Measurements from ENCODE around the gene OSTC. TPM values are rescaled to one million over a fixed set of nuclear protein-coding genes. Genes with fewer than 3 reads are reported as not detected.
"Not testable (repeated sequence)": the region's sequence is repeated elsewhere in the genome, so short reads cannot be mapped to it uniquely, and the experiment has no call there.

Gene OSTC
- polyA plus RNA-seq, 1 experiment, result 320 TPM

DNA sequence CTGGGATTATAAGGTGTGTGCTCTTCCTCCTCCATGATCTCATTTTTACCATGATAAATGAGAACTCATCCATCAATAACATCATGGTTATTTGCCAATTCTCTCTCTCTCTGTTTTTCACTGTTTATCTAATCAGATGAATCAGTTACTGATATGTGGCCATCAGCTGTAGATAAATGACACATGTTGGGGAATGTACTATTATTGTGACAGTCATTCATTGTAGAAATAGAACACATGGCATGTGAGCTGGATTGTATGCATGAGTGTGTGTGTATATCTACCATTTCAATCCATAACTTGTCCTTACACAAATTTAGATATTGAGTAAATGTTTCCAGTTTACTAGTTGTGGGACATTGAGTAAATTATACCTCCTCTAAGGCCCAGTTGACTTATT, 53.0 kb downstream of the OSTC start:
- H3K27ac ChIP-seq (ENCODE audit: low read depth, low read length), result no peak overlapping the region
- ChIA-PET CTCF (no interaction called here), POLR2A (no interaction called here)
- no peaks in the 10 kb centered on the region for H3K9me3 ChIP-seq (ENCODE audit: control insufficient read depth, insufficient read depth, low read length)
- H3K27me3 ChIP-seq (ENCODE audit: control insufficient read depth, insufficient read depth, low read length), result no peaks in the 10 kb centered on the region
- H3K4me3 ChIP-seq (ENCODE audit: low read depth, low read length), result no peak overlapping the region
- no peak for DNase-seq (ENCODE audit: low read depth, low spot score)
- no peak for TF ChIP-seq CTCF (IDR thresholded peaks at IDR 0.05; ENCODE audit: low read depth, low read length)

- Histone ChIP-seq H3K9me3 (ENCODE audit: control insufficient read depth, insufficient read depth, low read length) (no peaks in the 10 kb centered on the region), H3K27ac (ENCODE audit: low read depth, low read length) (no peak overlapping the region), H3K27me3 (ENCODE audit: control insufficient read depth, insufficient read depth, low read length) (no peaks in the 10 kb centered on the region), H3K4me3 (ENCODE audit: low read depth, low read length) (no peak overlapping the region)
- ChIA-PET CTCF (no interaction called here), POLR2A (no interaction called here)
- no peak for DNase-seq (ENCODE audit: low read depth, low spot score)
- TF ChIP-seq CTCF (IDR thresholded peaks at IDR 0.05; ENCODE audit: low read depth, low read length), result no peak
Observed at GRCh38 chr4:108703966-108704365, 53.6 kb downstream of the OSTC start.

GRCh38 chr4:108706289-108706688, 55.9 kb downstream of the OSTC start:
- ChIA-PET CTCF (interaction anchor here (1.4 kb wide), 1 partner anchor 699 kb away, joined by 3 read pairs; no protein-coding TSS in a partner anchor), POLR2A (no interaction called here)
- Histone ChIP-seq H3K9me3 (ENCODE audit: control insufficient read depth, insufficient read depth, low read length) (no peaks in the 10 kb centered on the region), H3K4me3 (ENCODE audit: low read depth, low read length) (no peak overlapping the region), H3K27me3 (ENCODE audit: control insufficient read depth, insufficient read depth, low read length) (no peaks in the 10 kb centered on the region), H3K27ac (ENCODE audit: low read depth, low read length) (no peak overlapping the region)
- no peak for TF ChIP-seq CTCF (IDR thresholded peaks at IDR 0.05; ENCODE audit: low read depth, low read length)
- DNase-seq (ENCODE audit: low read depth, low spot score), result no peak

DNA sequence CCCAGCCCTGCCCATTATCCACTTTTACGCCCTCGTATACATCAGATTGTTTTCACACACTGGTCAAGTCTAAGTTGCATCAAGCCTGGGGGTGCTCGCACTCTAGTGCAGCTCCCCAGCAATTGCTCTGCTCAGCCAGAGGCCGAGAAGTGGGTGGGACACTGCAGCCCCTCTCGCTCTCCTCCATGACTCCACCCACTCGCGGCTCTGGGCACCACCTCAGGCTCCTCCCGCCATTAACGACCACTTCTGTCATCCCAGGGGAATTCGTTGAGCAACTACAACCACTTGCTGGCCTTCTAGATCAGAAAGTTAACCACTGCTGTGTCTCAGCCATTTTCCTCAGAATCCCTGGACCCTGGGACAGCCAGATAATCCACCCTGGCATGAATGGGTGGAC, 58.8 kb downstream of the OSTC start:
- H3K4me3 ChIP-seq (ENCODE audit: low read depth, low read length), result no peak overlapping the region
- H3K27ac ChIP-seq (ENCODE audit: low read depth, low read length), result no peak overlapping the region
- no peaks in the 10 kb centered on the region for H3K9me3 ChIP-seq (ENCODE audit: control insufficient read depth, insufficient read depth, low read length)
- H3K27me3 ChIP-seq (ENCODE audit: control insufficient read depth, insufficient read depth, low read length), result no peaks in the 10 kb centered on the region
- ChIA-PET CTCF (no interaction called here), POLR2A (no interaction called here)
- no peak for DNase-seq (ENCODE audit: low read depth, low spot score)
- TF ChIP-seq CTCF (IDR thresholded peaks at IDR 0.05; ENCODE audit: low read depth, low read length), result no peak

DNA sequence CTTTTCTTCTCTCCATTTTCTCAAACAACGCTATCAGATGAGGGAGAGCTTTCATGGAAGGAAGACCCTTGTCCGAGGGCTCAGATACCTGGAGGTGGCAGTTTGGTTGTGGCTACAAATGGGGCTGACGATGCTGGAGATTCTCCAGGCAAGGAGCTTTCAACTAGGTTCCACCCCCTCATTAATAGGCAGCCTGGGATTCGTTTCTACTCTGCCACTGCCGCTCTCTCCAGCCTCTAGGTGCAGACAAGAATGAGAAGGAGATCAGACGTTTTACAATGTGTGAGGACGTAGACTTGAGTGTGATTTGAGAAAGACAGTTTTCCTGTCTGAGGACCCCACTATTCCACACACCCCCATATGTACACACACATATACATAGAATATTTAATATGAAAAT, 59.3 kb downstream of the OSTC start:
- ChIA-PET CTCF (no interaction called here), POLR2A (no interaction called here)
- no peak for TF ChIP-seq CTCF (IDR thresholded peaks at IDR 0.05; ENCODE audit: low read depth, low read length)
- H3K27ac ChIP-seq (ENCODE audit: low read depth, low read length), result no peak overlapping the region
- H3K9me3 ChIP-seq (ENCODE audit: control insufficient read depth, insufficient read depth, low read length), result no peaks in the 10 kb centered on the region
- H3K27me3 ChIP-seq (ENCODE audit: control insufficient read depth, insufficient read depth, low read length), result no peaks in the 10 kb centered on the region
- DNase-seq (ENCODE audit: low read depth, low spot score), result no peak
- H3K4me3 ChIP-seq (ENCODE audit: low read depth, low read length), result no peak overlapping the region

DNA sequence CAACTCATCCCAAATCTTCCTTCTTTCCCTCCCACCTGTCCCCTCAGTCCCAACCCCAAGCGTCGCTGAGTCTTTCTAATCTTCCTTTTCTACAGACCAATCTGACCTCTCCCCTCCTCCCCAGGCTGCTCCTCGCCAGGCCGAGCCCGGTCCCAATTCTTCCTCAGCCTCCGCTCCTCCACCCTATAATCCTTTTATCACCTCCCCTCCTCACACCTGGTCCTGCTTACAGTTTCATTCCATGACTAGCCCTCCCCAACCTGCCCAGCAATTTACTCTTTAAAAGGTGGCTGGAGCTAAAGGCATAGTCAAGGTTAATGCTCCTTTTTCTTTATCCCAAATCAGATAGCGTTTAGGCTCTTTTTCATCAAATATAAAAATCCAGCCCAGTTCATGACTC, 60.2 kb downstream of the OSTC start:
- H3K27me3 ChIP-seq (ENCODE audit: control insufficient read depth, insufficient read depth, low read length); H3K4me3 ChIP-seq (ENCODE audit: low read depth, low read length); H3K9me3 ChIP-seq (ENCODE audit: control insufficient read depth, insufficient read depth, low read length); CTCF ChIA-PET; DNase-seq (ENCODE audit: low read depth, low spot score); POLR2A ChIA-PET; H3K27ac ChIP-seq (ENCODE audit: low read depth, low read length): not testable (repeated sequence)
